Loucy (cell line): ENCODE measurements around the gene MAML2.

Experiments
- H2AFZ ChIP-seq: fragments of 200-600 bp; sonication (generic); 2 replicates; pipeline ENCODE4 v1.6.0; 2016; ENCODE audit warnings: antibody characterized with exemption, mild to moderate bottlenecking, low read length, moderate library complexity
- H3F3A ChIP-seq: fragments of 200-600 bp; 2 replicates; pipeline ENCODE4 v1.6.0; 2016; ENCODE audit warnings: antibody characterized with exemption, low read depth, mild to moderate bottlenecking
- H3K27me3 ChIP-seq: fragments of 200-600 bp; sonication (generic); 2 replicates; pipeline ENCODE4 v1.6.1; 2014; ENCODE audit warnings: low read length, mild to moderate bottlenecking; ENCODE audit not compliant: insufficient read depth, poor library complexity, severe bottlenecking
- H3K36me3 ChIP-seq: fragments of 200-600 bp; sonication (generic); 2 replicates; pipeline ENCODE4 v1.6.1; 2016; ENCODE audit warnings: low read length; ENCODE audit not compliant: insufficient read depth
- H3K4me1 ChIP-seq: fragments of 200-600 bp; sonication (generic); 2 replicates; pipeline ENCODE4 v1.5.1; 2014; ENCODE audit warnings: low read length, mild to moderate bottlenecking; ENCODE audit not compliant: insufficient read depth, poor library complexity, severe bottlenecking
- H3K4me2 ChIP-seq: fragments of 200-600 bp; sonication (generic); 2 replicates; pipeline ENCODE4 v1.6.0; 2014; ENCODE audit warnings: antibody characterized with exemption, low read length, low read depth, mild to moderate bottlenecking; ENCODE audit not compliant: poor library complexity, severe bottlenecking
- H3K4me3 ChIP-seq: fragments of 200-600 bp; sonication (generic); 2 replicates; pipeline ENCODE4 v1.5.1; 2014; ENCODE audit warnings: low read length, mild to moderate bottlenecking, mixed read lengths; ENCODE audit not compliant: poor library complexity, severe bottlenecking
- H3K79me2 ChIP-seq: fragments of 200-600 bp; sonication (generic); 2 replicates; pipeline ENCODE4 v1.6.1; 2014; ENCODE audit warnings: low read length; ENCODE audit not compliant: insufficient read depth
- H3K9ac ChIP-seq: fragments of 200-600 bp; sonication (generic); 2 replicates; pipeline ENCODE4 v1.6.0; 2014; ENCODE audit warnings: mild to moderate bottlenecking, low read depth, low read length, moderate library complexity; ENCODE audit not compliant: poor library complexity, severe bottlenecking
- H3K9me2 ChIP-seq: fragments of 200-600 bp; sonication (generic); replicated peaks from 2 replicates; pipeline ENCODE4 v1.6.1; 2016; ENCODE audit warnings: low read depth, low read length, mixed read lengths
- H3K9me3 ChIP-seq: fragments of 200-600 bp; sonication (generic); 2 replicates; pipeline ENCODE4 v1.6.1; 2014; ENCODE audit warnings: mild to moderate bottlenecking, antibody characterized with exemption, low read length, low read depth; ENCODE audit not compliant: insufficient read depth
- H4K20me1 ChIP-seq: fragments of 200-600 bp; sonication (generic); 2 replicates; pipeline ENCODE4 v1.6.0; 2014; ENCODE audit warnings: antibody characterized with exemption, low read length, mild to moderate bottlenecking; ENCODE audit not compliant: insufficient read depth, poor library complexity, severe bottlenecking
- CTCF ChIP-seq: fragments of 200-600 bp; sonication (generic); conservative IDR thresholded peaks from 2 replicates; pipeline ENCODE4 v1.5.1; 2014; ENCODE audit warnings: mild to moderate bottlenecking, antibody characterized with exemption, low read length
- EZH2phosphoT487 ChIP-seq: fragments of 200-600 bp; IDR thresholded peaks from 2 replicates; pipeline ENCODE4 v1.6.1; 2018; ENCODE audit warnings: antibody characterized with exemption, mild to moderate bottlenecking, moderate library complexity, borderline replicate concordance

Gene MAML2

DNA sequence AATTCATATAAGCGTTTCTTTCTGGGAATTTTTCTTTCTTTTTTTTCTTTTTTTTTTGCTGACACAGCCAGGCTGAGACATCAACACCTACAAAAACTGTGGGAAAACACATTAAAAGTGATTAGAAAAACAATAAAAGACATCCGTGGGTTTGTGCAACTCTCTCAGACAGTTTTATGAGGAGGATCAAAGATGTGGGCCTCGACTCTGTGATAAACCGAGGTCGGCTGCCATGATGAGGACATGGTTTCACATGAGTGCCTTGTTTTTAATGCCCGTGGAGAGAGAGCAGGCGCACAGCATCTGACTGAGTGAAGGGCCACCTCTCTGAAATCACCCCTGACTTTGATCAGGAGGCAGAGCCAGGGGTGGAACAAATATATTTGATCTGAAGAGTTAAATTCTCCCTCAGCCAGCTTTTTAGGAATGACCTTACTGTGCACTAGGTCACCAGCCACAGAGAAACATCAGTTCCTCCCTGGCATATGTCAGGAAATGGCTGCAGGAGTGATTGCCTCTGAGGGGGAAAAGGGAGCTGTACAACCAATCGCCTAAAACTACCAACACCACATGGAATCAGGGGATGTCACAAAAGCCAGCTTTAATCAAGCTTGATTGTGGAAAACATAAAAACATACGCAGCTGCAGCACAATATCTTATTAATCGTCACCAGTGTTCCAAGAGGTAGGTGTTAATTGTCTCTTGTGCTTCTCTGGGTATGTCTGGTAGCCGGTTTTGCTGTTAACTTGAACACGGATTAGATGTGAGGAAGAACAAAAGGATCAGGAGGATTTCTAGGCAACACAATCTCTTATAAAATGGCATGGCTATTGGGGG is 164.7 kb downstream of the MAML2 start:
- no peak for TF ChIP-seq CTCF
- TF ChIP-seq EZH2phosphoT487, result no peak
- Histone ChIP-seq H3K79me2 (no peaks in the 10 kb centered on the region), H3K9me2 (no peaks in the 10 kb centered on the region), H4K20me1 (no peaks in the 10 kb centered on the region), H3K4me2 (peak overlapping the region; percentile 41), H2AFZ (peak overlapping the region; percentile 91), H3K4me3 (peak overlapping the region; percentile 27), H3K27me3 (no peaks in the 10 kb centered on the region), H3F3A (no peaks in the 10 kb centered on the region), H3K4me1 (peaks cover 24% of the 10 kb centered on the region), H3K36me3 (no peaks in the 10 kb centered on the region), H3K9ac (peak overlapping the region; percentile 12), H3K9me3 (no peaks in the 10 kb centered on the region)

- Histone ChIP-seq H3K9me2 (no peaks in the 10 kb centered on the region), H2AFZ (no peak overlapping the region), H4K20me1 (no peaks in the 10 kb centered on the region), H3K4me1 (peaks cover 31% of the 10 kb centered on the region), H3K79me2 (no peaks in the 10 kb centered on the region), H3K27me3 (no peaks in the 10 kb centered on the region), H3K4me2 (no peak overlapping the region), H3K9me3 (no peaks in the 10 kb centered on the region), H3F3A (no peaks in the 10 kb centered on the region), H3K4me3 (no peak overlapping the region), H3K36me3 (no peaks in the 10 kb centered on the region), H3K9ac (no peak overlapping the region)
- TF ChIP-seq CTCF (no peak), EZH2phosphoT487 (no peak)
Measured at GRCh38 chr11:96177146-96177545, 165.8 kb downstream of the MAML2 start.

- Histone ChIP-seq H3K27me3 (no peaks in the 10 kb centered on the region), H4K20me1 (no peaks in the 10 kb centered on the region), H3F3A (no peaks in the 10 kb centered on the region), H3K9me3 (no peaks in the 10 kb centered on the region), H3K9me2 (no peaks in the 10 kb centered on the region), H3K79me2 (no peaks in the 10 kb centered on the region), H3K4me2 (peak overlapping the region; percentile 38), H2AFZ (peak overlapping the region; percentile 64; the same call in 1 of the 2 replicates), H3K4me3 (no peak overlapping the region), H3K36me3 (no peaks in the 10 kb centered on the region), H3K9ac (no peak overlapping the region), H3K4me1 (peaks cover 31% of the 10 kb centered on the region)
- no peak for TF ChIP-seq EZH2phosphoT487
- TF ChIP-seq CTCF, result no peak
Measured at GRCh38 chr11:96173906-96174305, 169.1 kb downstream of the MAML2 start.
